ENCODE results near the gene RNF214.

DNA sequence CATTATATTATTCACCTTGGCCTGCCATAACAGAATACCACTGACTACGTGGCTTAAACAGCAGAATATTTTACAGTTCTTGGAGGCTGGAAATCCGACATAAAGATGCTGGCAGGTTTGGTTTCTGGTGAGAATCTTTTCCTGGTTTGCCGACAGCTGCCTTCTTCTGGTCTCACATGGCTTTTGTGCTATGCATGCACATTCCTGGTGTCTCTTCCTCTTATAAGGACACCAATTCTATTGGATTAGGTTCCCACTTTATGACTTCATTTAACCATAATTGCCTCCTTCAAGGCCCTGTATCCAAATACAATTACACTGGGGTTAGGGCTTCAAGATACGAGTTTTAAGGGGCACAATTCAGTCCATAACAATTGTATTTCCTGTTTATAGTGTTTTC, 17.1 kb downstream of the RNF214 start:
- TF ChIP-seq, protein P1, sequence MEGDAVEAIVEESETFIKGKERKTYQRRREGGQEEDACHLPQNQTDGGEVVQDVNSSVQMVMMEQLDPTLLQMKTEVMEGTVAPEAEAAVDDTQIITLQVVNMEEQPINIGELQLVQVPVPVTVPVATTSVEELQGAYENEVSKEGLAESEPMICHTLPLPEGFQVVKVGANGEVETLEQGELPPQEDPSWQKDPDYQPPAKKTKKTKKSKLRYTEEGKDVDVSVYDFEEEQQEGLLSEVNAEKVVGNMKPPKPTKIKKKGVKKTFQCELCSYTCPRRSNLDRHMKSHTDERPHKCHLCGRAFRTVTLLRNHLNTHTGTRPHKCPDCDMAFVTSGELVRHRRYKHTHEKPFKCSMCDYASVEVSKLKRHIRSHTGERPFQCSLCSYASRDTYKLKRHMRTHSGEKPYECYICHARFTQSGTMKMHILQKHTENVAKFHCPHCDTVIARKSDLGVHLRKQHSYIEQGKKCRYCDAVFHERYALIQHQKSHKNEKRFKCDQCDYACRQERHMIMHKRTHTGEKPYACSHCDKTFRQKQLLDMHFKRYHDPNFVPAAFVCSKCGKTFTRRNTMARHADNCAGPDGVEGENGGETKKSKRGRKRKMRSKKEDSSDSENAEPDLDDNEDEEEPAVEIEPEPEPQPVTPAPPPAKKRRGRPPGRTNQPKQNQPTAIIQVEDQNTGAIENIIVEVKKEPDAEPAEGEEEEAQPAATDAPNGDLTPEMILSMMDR (conservative IDR thresholded peaks at IDR 0.05 in 1 of 2, IDR thresholded peaks at IDR 0.05 in 1 of 2; ENCODE audit: low read depth in 1 of 2, low read length in 2 of 2), result no peak
- TF ChIP-seq EZH2 (IDR thresholded peaks at IDR 0.05; ENCODE audit: low read length, missing control alignments), result no peak
